GM06990 (cell line): ENCODE data around the gene MOB3B.

ENCODE experiments used
- DNase-seq: peaks from one replicate; pipeline ENCODE4 v3.0.0-alpha.2; 2011; ENCODE audit not compliant: insufficient read length; ENCODE audit errors: extremely low read depth
- H3K27me3 ChIP-seq: replicated peaks from 2 replicates; pipeline ENCODE4 v1.6.0; 2011; ENCODE audit warnings: low read length; ENCODE audit not compliant: control insufficient read depth, insufficient read depth
- H3K36me3 ChIP-seq: 2 replicates; pipeline ENCODE4 v1.5.1; 2011; ENCODE audit warnings: low read length; ENCODE audit not compliant: control insufficient read depth, insufficient read depth
- H3K4me3 ChIP-seq: replicated peaks from 2 replicates; pipeline ENCODE4 v1.5.1; 2011; ENCODE audit warnings: low read depth, mild to moderate bottlenecking, control low read depth, low read length
- TF ChIP-seq, protein P1 (sequence below): IDR thresholded peaks from 2 replicates; pipeline ENCODE4 v1.5.1; 2011; ENCODE audit warnings: low read length, control low read depth, mild to moderate bottlenecking, inconsistent platforms; ENCODE audit not compliant: insufficient read depth, poor library complexity, severe bottlenecking

MOB3B gene

DNA sequence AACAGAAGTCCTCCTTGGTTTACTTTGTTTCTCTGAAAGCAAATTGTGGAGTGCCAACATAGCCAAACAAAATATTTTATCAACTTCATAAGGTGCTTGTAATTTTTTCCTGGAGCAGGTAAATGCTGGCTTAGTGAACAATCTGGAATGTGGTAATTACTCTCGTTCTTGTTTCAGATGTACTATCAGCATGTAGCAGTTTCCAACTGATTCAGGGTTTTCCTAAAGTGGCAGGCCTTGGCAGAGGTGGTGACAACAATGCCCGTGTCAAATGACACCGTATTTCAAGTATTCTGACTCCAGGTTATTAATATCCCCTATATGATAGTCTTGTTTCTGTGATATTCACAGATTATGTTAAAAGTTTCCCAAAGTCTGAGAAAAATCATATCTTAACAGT, 42.4 kb upstream of the MOB3B start:
- Histone ChIP-seq H3K36me3 (no peaks in the 10 kb centered on the region), H3K27me3 (no peaks in the 10 kb centered on the region), H3K4me3 (no peak overlapping the region)
- TF ChIP-seq, protein P1, sequence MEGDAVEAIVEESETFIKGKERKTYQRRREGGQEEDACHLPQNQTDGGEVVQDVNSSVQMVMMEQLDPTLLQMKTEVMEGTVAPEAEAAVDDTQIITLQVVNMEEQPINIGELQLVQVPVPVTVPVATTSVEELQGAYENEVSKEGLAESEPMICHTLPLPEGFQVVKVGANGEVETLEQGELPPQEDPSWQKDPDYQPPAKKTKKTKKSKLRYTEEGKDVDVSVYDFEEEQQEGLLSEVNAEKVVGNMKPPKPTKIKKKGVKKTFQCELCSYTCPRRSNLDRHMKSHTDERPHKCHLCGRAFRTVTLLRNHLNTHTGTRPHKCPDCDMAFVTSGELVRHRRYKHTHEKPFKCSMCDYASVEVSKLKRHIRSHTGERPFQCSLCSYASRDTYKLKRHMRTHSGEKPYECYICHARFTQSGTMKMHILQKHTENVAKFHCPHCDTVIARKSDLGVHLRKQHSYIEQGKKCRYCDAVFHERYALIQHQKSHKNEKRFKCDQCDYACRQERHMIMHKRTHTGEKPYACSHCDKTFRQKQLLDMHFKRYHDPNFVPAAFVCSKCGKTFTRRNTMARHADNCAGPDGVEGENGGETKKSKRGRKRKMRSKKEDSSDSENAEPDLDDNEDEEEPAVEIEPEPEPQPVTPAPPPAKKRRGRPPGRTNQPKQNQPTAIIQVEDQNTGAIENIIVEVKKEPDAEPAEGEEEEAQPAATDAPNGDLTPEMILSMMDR = no peak
- DNase-seq = no peak

DNA sequence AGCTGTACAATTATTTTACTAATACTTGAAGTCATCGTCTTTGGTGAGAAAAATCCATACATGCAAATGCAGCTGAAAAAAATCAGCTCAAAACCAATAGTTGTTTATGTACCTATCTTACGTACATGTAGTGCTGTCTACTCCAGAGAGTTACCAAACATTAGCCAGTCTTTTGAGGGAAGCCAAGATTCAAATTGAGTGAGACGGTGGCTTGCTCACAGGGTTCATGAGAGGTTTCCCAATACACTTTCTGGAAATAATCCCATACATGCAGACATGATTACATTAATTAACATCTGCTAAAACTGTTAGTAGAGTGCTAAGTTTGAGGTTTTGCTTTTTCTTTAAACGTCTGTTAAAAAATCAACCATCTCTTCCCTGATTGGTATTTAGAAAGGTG, 41.4 kb upstream of the MOB3B start:
- no peak for DNase-seq
- H3K36me3 ChIP-seq = no peaks in the 10 kb centered on the region
- H3K4me3 ChIP-seq = no peak overlapping the region
- no peaks in the 10 kb centered on the region for H3K27me3 ChIP-seq
- TF ChIP-seq, protein P1 = no peak

DNA sequence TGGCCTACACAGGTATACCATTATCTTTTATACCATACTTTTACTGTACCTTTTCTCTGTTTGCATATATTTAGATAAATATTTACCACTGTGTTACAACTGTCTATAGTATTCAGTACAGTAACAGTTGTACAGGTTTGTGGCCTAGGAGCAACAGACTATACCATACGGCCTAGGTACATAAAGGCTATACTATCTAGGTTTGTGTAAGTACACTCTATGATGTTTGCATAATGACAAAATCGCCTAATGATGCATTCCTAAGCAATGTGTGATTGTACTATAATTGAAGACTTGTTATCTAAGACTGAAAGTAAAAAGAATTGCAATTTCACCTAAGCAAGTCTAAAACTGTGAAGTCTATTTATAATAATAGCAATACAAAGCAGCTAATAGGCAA, 39.8 kb upstream of the MOB3B start:
- TF ChIP-seq, protein P1 = no peak
- H3K4me3 ChIP-seq = no peak overlapping the region
- DNase-seq = no peak
- H3K36me3 ChIP-seq = no peaks in the 10 kb centered on the region
- no peaks in the 10 kb centered on the region for H3K27me3 ChIP-seq

DNA sequence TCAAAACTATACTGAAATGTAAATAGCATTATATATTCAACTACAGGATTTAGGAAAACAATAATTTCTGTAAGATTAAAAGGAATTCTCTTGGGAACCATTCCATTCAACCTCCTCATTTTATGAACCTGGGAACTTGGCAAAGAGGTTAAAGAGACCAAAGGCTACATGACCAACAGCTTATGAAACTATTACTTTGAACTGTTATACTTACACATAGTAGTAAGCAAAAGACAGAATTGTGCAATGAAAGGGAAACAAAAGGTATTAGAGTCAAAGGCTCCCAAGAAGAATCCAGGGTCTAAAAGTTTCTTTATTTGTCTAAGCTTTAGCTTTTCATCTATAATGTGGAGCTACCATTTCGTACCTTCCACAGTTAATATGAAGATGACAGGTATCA, 36.5 kb upstream of the MOB3B start:
- DNase-seq = no peak
- H3K27me3 ChIP-seq = no peaks in the 10 kb centered on the region
- no peak overlapping the region for H3K4me3 ChIP-seq
- TF ChIP-seq, protein P1 = no peak
- H3K36me3 ChIP-seq = no peaks in the 10 kb centered on the region

DNA sequence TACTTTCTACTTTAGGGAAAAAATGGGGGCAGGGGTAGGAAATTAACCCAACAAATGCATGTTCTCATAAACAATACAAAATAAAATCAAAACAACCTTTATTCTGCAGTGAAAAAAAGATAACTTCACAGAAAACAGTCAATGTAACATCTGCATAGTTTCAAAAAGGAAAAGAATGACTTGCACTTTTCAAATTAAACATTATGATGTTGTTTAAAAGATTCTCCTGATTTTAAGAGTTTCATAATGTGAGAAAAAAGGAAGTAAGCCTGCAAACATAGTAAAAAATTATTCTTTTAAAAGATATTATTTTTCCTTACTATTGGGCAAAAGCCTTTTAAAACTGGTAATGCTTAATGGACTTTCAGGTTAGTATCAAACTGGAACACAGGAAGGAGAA, 36.1 kb upstream of the MOB3B start:
- H3K27me3 ChIP-seq = no peaks in the 10 kb centered on the region
- TF ChIP-seq, protein P1 = no peak
- no peak for DNase-seq
- no peaks in the 10 kb centered on the region for H3K36me3 ChIP-seq
- H3K4me3 ChIP-seq = no peak overlapping the region

DNA sequence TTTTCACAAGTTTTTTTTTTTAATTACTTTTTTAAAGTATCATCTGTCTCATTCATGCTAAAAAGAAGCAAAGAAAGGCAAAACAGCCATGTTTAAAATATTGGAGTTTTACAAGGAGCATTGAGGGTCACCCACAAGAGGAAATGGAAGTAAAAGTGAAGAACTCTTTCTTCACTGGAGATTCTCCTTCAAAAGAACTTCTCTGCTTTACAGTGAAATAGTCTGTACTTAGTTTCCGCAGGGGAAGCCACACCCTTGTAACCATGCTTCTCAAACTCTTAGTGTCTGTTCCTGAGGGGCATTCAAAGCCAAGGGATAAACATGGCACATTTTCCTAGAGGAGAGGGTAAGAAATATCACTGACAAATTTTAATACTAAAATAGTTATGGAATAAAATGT, 35.1 kb upstream of the MOB3B start:
- Histone ChIP-seq H3K4me3 (no peak overlapping the region), H3K27me3 (no peaks in the 10 kb centered on the region), H3K36me3 (no peaks in the 10 kb centered on the region)
- DNase-seq = no peak
- TF ChIP-seq, protein P1 = no peak
